K562 (cell line): ENCODE results near the gene FRK. TPM values are rescaled to one million over a fixed set of nuclear protein-coding genes. Genes with fewer than 3 reads are reported as not detected.

Experiments
- ATAC-seq: fragments of 200-7000 bp; cut with Tn5 transposase; 3 replicates; pipeline ENCODE4 v1.9.1; 2020; ENCODE audit warnings: moderate library complexity
- BruUV-seq: library from RNA; stranded (reverse); fragments of 400-500 nt; replicated peaks from 2 replicates; lab custom pipeline; 2021; lab: Mats Ljungman, UMichigan
- CTCF ChIA-PET: fragments of 300-600 bp; formaldehyde crosslinking; extraction: SDS; loops from one replicate; lab custom pipeline; 2021; ENCODE audit warnings: low intra/inter-chr PET ratio; lab: Yijun Ruan, JAX
- POLR2A ChIA-PET: fragments of 300-600, 350-650 bp; sonication (Branson Sonifier 250); formaldehyde crosslinking; extraction: SDS; loops from one replicate; lab custom pipeline; 2021; ENCODE audit warnings: antibody characterized with exemption, inconsistent platforms; lab: Yijun Ruan, JAX
- DNase-seq, 4 experiments: peaks; one replicate each; pipeline versions ENCODE4 v3.0.0 to v3.0.0-alpha.2; 2011 to 2018; ENCODE audit warnings: low spot score in 3 of 4, mixed read lengths in 3 of 4; ENCODE audit errors: extremely low read depth in 1 of 4
- FAIRE-seq: peaks from 2 replicates; lab custom pipeline; 2011; peaks lifted over from hg19 to GRCh38; lab: Jason Lieb, UNC
- H2AFZ ChIP-seq: 2 replicates; pipeline ENCODE4 v1.6.0; 2011; ENCODE audit warnings: low read depth, low read length, control low read depth, inconsistent platforms
- H3K27ac ChIP-seq: fragments of 200-600 bp; 3 replicates; pipeline ENCODE4 v1.8.0; 2011; ENCODE audit warnings: low read depth, mild to moderate bottlenecking, control low read depth, inconsistent platforms, low read length, moderate library complexity, mixed read lengths; ENCODE audit errors: extremely low read depth
- H3K27me3 ChIP-seq, 2 experiments: fragments of 300-600 bp in 1 of 2; 2 replicates in 1 of 2; 3 replicates in 1 of 2; pipeline versions ENCODE4 v1.6.0 to v1.8.0; 2011; ENCODE audit warnings: inconsistent platforms in 2 of 2, low read length in 2 of 2, mild to moderate bottlenecking in 1 of 2, mixed read lengths in 1 of 2, moderate library complexity in 1 of 2; ENCODE audit not compliant: control insufficient read depth in 2 of 2, insufficient read depth in 2 of 2
- H3K36me3 ChIP-seq: fragments of 300-600 bp; 3 replicates; pipeline ENCODE4 v1.8.0; 2011; ENCODE audit warnings: mild to moderate bottlenecking, low read length, inconsistent platforms; ENCODE audit not compliant: control insufficient read depth, insufficient read depth
- H3K4me1 ChIP-seq, 2 experiments: fragments of 200-600 bp in 1 of 2; replicated peaks in 1 of 2; 2 replicates in 1 of 2; 3 replicates in 1 of 2; pipeline versions ENCODE4 v1.5.1 to v1.8.0; 2011; ENCODE audit warnings: inconsistent platforms in 2 of 2, low read length in 2 of 2, mild to moderate bottlenecking in 1 of 2, mixed read lengths in 1 of 2, moderate library complexity in 1 of 2; ENCODE audit not compliant: control insufficient read depth in 2 of 2, insufficient read depth in 2 of 2
- H3K4me2 ChIP-seq: 2 replicates; pipeline ENCODE4 v1.6.1; 2011; ENCODE audit warnings: low read length, control low read depth, inconsistent platforms, mixed read lengths; ENCODE audit not compliant: insufficient read depth
- H3K4me3 ChIP-seq: fragments of 200-600 bp; sonication (generic), shearing (Covaris generic); 2 replicates; pipeline ENCODE4 v1.5.1; 2016; ENCODE audit warnings: control low read depth, inconsistent platforms
- H3K79me2 ChIP-seq: fragments of 200-600 bp; 3 replicates; pipeline ENCODE4 v1.8.0; 2011; ENCODE audit warnings: low read length, inconsistent platforms; ENCODE audit not compliant: control insufficient read depth, insufficient read depth
- H3K9ac ChIP-seq, 2 experiments: 2 replicates each; pipeline versions ENCODE4 v1.6.0 to v1.6.1; 2011; ENCODE audit warnings: low read depth in 2 of 2, low read length in 2 of 2, control low read depth in 1 of 2, inconsistent platforms in 1 of 2, mild to moderate bottlenecking in 1 of 2, mixed read lengths in 1 of 2; ENCODE audit not compliant: insufficient read depth in 1 of 2
- H3K9me1 ChIP-seq: one replicate; pipeline ENCODE4 v1.6.0; 2011; ENCODE audit warnings: inconsistent platforms, mild to moderate bottlenecking, low read length, moderate library complexity; ENCODE audit not compliant: control insufficient read depth, insufficient read depth
- H3K9me3 ChIP-seq: replicated peaks from 2 replicates; pipeline ENCODE4 v1.5.1; 2011; ENCODE audit warnings: low read depth, low read length, inconsistent platforms; ENCODE audit not compliant: control insufficient read depth, insufficient read depth
- H4K20me1 ChIP-seq: replicated peaks from 2 replicates; pipeline ENCODE4 v1.6.1; 2011; ENCODE audit warnings: low read length, inconsistent platforms, mixed read lengths; ENCODE audit not compliant: control insufficient read depth, insufficient read depth
- CBFA2T2 ChIP-seq: fragments of 450-650 bp; conservative IDR thresholded peaks from 2 replicates; pipeline ENCODE4 v1.6.1; 2017; ENCODE audit warnings: mild to moderate bottlenecking
- FOXM1 ChIP-seq, 2 experiments: fragments of 450-650 bp in 1 of 2; sonication (generic) in 1 of 2; formaldehyde crosslinking in 1 of 2; IDR thresholded peaks; 2 replicates each; pipeline versions ENCODE4 v1.6.1 to v1.9.0; 2017 to 2022; ENCODE audit warnings: low read depth in 2 of 2, mild to moderate bottlenecking in 2 of 2, missing genetic modification reagents in 1 of 2, moderate library complexity in 1 of 2
- KLF6 ChIP-seq: fragments of 250-450 bp; sonication (Bioruptor Pico); IDR thresholded peaks from 2 replicates; pipeline ENCODE4 v1.4.0; 2020; ENCODE audit warnings: mild to moderate bottlenecking, moderate library complexity, borderline replicate concordance
- NFRKB ChIP-seq: fragments of 450-650 bp; IDR thresholded peaks from 2 replicates; pipeline ENCODE4 v1.6.1; 2016; ENCODE audit warnings: low read depth
- ZC3H4 ChIP-seq: sonication (generic); formaldehyde crosslinking; IDR thresholded peaks from 2 replicates; pipeline ENCODE4 v1.9.0; 2021; ENCODE audit warnings: missing genetic modification reagents, borderline replicate concordance
- ZFPM2 ChIP-seq: fragments of 250-450 bp; sonication (Bioruptor Pico); IDR thresholded peaks from 2 replicates; pipeline ENCODE4 v1.5.1; 2022; ENCODE audit warnings: mild to moderate bottlenecking
- WGBS: fragments of 100-300 bp; shearing (Covaris generic); methylation state at CpG from one replicate; pipeline ENCODE4 v1.1.6; 2016; ENCODE audit warnings: low coverage, mixed read lengths; ENCODE audit not compliant: insufficient coverage; ENCODE audit errors: missing lambda C conversion rate; 5-methylcytosine and 5-hydroxymethylcytosine counted together
- in situ Hi-C: fragments of 300-500 bp; cut with MboI; formaldehyde crosslinking; loops from 4 replicates; pipeline ENCODE4 v1.15.0; 2018; ENCODE audit warnings: inconsistent platforms, mixed read lengths
- intact Hi-C: fragments of 100-400 bp; cut with micrococcal nuclease; formaldehyde crosslinking; loops from 2 replicates; pipeline ENCODE4 v1.14.2; 2022
- polyA plus RNA-seq, 8 experiments: library from polyadenylated mRNA; depleted of rRNA in 4 of 8; stranded (reverse) in 5 of 8; unstranded in 3 of 8; fragments of >200 nt; fragmentation: Nextera tagmentation in 2 of 8; fragmentation: Illumina TruSeq in 1 of 8; extraction: Ambion mirVana in 2 of 8; extraction: Trizol in 1 of 8; gene quantifications; 2 replicates each; pipeline versions ENCODE4 v1.2.1 to v1.2.3, GENCODE V29; 2011 to 2014; ENCODE audit warnings: inconsistent platforms in 1 of 8, missing spikeins in 1 of 8
- total RNA-seq, 7 experiments: library from RNA; depleted of rRNA in 6 of 7; stranded (reverse); fragments of >200 nt in 6 of 7; fragmentation: Illumina TruSeq in 2 of 7; extraction: Trizol in 2 of 7; gene quantifications; 2 replicates each; pipeline versions ENCODE4 v1.2.1 to v1.2.3, GENCODE V29; 2011 to 2021; ENCODE audit warnings: low replicate concordance in 1 of 7

FRK gene
- total and polyA plus RNA-seq, 9 of the 15 experiments (the other 6 are each of a cell fraction or from before 2014, with no cell fraction given) = 0.01 to 0.29 (median 0.09) TPM

DNA sequence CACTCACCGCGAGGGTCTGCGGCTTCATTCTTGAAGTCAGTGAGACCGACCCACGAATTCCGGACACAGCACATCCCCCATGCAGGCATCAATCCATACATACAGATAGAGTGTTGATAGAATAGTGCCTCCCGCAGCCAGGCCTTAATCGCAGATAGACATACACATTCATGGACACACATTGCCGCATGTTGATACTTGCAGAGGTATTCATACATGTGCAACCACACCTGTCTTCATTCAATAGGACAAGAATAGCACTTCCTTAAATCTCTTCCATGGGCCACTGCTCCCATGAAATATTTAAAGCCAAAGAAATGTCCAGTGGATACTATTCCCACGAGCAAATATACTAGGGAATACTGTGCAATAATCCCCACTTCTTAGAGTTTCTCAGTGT, 170.5 kb downstream of the FRK start:
- POLR2A ChIA-PET = no interaction called here
- CTCF ChIA-PET = no interaction called here
- H3K9ac ChIP-seq = no peak overlapping the region
- in situ Hi-C loops = no loop called here
- H3K79me2 ChIP-seq = no peaks in the 10 kb centered on the region
- FAIRE-seq (no peak), DNase-seq (no peak), ATAC-seq (no peak)
- no peaks in the 10 kb centered on the region for H4K20me1 ChIP-seq
- intact Hi-C loops = loop anchor here (10.0 kb wide), 1 partner anchor 1895 kb away; no protein-coding TSS in a partner anchor
- no peaks in the 10 kb centered on the region for H3K36me3 ChIP-seq
- no peak overlapping the region for H3K4me2 ChIP-seq
- no TSS peak for BruUV-seq
- no peak overlapping the region for H3K27ac ChIP-seq
- no peak overlapping the region for H3K4me3 ChIP-seq
- no peaks in the 10 kb centered on the region for H3K27me3 ChIP-seq
- TF ChIP-seq ZC3H4 (CRISPR knock-in tag) (no peak), ZFPM2 (no peak), KLF6 (CRISPR knock-in tag) (no peak), NFRKB (no peak), FOXM1 (IDR thresholded peaks at IDR 0.05; ENCODE audit: low read depth) (no peak), FOXM1 (CRISPR knock-in tag; IDR thresholded peaks at IDR 0.05; ENCODE audit: low read depth) (no peak), CBFA2T2 (no peak)
- H3K9me1 ChIP-seq = no peaks in the 10 kb centered on the region
- WGBS = 3% methylated on average over 10 of the region's 10 CpGs
- H2AFZ ChIP-seq = no peak overlapping the region
- no peaks in the 10 kb centered on the region for H3K4me1 ChIP-seq
- no peaks in the 10 kb centered on the region for H3K9me3 ChIP-seq
